KMS-11 (cell line): ENCODE data around the gene PLEKHM3.
A peak's percentile ranks its signal among the peaks of the same experiment; 100 is the strongest.

Experiments
- H2AFZ ChIP-seq: fragments of 200-600 bp; sonication (generic); 2 replicates; pipeline ENCODE4 v1.6.1; 2016; ENCODE audit warnings: antibody characterized with exemption, mixed run types, low read depth
- H3K27ac ChIP-seq: fragments of 200-600 bp; sonication (generic); 2 replicates; pipeline ENCODE4 v1.6.1; 2016; ENCODE audit warnings: mild to moderate bottlenecking, mixed run types
- H3K27me3 ChIP-seq: fragments of 200-600 bp; sonication (generic); 2 replicates; pipeline ENCODE4 v1.6.1; 2017; ENCODE audit warnings: mild to moderate bottlenecking, low read depth, mixed run types, moderate library complexity; ENCODE audit not compliant: insufficient read depth
- H3K36me3 ChIP-seq: fragments of 200-600 bp; sonication (generic); 2 replicates; pipeline ENCODE4 v1.6.1; 2017; ENCODE audit warnings: mild to moderate bottlenecking, mixed run types; ENCODE audit not compliant: insufficient read depth
- H3K4me1 ChIP-seq: fragments of 200-600 bp; sonication (generic); 2 replicates; pipeline ENCODE4 v1.6.1; 2016; ENCODE audit warnings: mild to moderate bottlenecking, low read depth, mixed run types; ENCODE audit not compliant: poor library complexity, severe bottlenecking
- H3K4me2 ChIP-seq: fragments of 200-600 bp; sonication (generic); 2 replicates; pipeline ENCODE4 v1.7.0; 2016; ENCODE audit warnings: mild to moderate bottlenecking, mixed run types
- H3K4me3 ChIP-seq: fragments of 200-600 bp; sonication (generic); IDR thresholded peaks from 2 replicates; pipeline ENCODE4 v1.6.1; 2017; ENCODE audit warnings: low read depth, low read length, mixed read lengths; ENCODE audit not compliant: insufficient read depth
- H3K79me2 ChIP-seq: fragments of 200-600 bp; sonication (generic); 2 replicates; pipeline ENCODE4 v1.6.1; 2016; ENCODE audit warnings: low read depth, mixed run types; ENCODE audit not compliant: insufficient read depth
- H3K9ac ChIP-seq: fragments of 200-600 bp; sonication (generic); 2 replicates; pipeline ENCODE4 v1.6.1; 2016; ENCODE audit warnings: mild to moderate bottlenecking, mixed run types
- H4K20me1 ChIP-seq: fragments of 200-600 bp; sonication (generic); 2 replicates; pipeline ENCODE4 v1.6.1; 2016; ENCODE audit warnings: mild to moderate bottlenecking, mixed run types; ENCODE audit not compliant: insufficient read depth
- CTCF ChIP-seq: fragments of 200-600 bp; sonication (generic); conservative IDR thresholded peaks from 2 replicates; pipeline ENCODE4 v1.6.1; 2017; ENCODE audit warnings: low read depth, mild to moderate bottlenecking, antibody characterized with exemption, low read length, moderate library complexity, mixed read lengths

The PLEKHM3 gene

GRCh38 chr2:207983641-207984042, 41.7 kb downstream of the PLEKHM3 start:
- H4K20me1 ChIP-seq = no peaks in the 10 kb centered on the region
- H3K9ac ChIP-seq = no peak overlapping the region
- TF ChIP-seq CTCF = no peak
- no peak overlapping the region for H3K27ac ChIP-seq
- H3K79me2 ChIP-seq = no peaks in the 10 kb centered on the region
- no peak overlapping the region for H3K4me2 ChIP-seq
- no peak overlapping the region for H3K4me3 ChIP-seq
- H3K27me3 ChIP-seq = no peaks in the 10 kb centered on the region
- H2AFZ ChIP-seq = no peak overlapping the region
- no peaks in the 10 kb centered on the region for H3K36me3 ChIP-seq
- H3K4me1 ChIP-seq = peaks cover 33% of the 10 kb centered on the region

- Histone ChIP-seq H3K9ac (no peak overlapping the region), H3K4me1 (peaks cover 22% of the 10 kb centered on the region), H2AFZ (no peak overlapping the region), H3K4me2 (no peak overlapping the region), H3K4me3 (no peak overlapping the region), H4K20me1 (no peaks in the 10 kb centered on the region), H3K36me3 (no peaks in the 10 kb centered on the region), H3K27ac (no peak overlapping the region), H3K79me2 (no peaks in the 10 kb centered on the region), H3K27me3 (no peaks in the 10 kb centered on the region)
- no peak for TF ChIP-seq CTCF
Measured at GRCh38 chr2:207978177-207978948, 47.0 kb downstream of the PLEKHM3 start.

GRCh38 chr2:207975921-207976320, 49.4 kb downstream of the PLEKHM3 start:
- Histone ChIP-seq H3K4me1 (peaks cover 44% of the 10 kb centered on the region), H2AFZ (no peak overlapping the region), H3K9ac (no peak overlapping the region), H3K79me2 (no peaks in the 10 kb centered on the region), H3K27ac (no peak overlapping the region), H3K4me3 (no peak overlapping the region), H4K20me1 (no peaks in the 10 kb centered on the region), H3K27me3 (no peaks in the 10 kb centered on the region), H3K36me3 (no peaks in the 10 kb centered on the region), H3K4me2 (no peak overlapping the region)
- no peak for TF ChIP-seq CTCF

- H3K4me3 ChIP-seq = peak overlapping the region; percentile 46
- H3K27me3 ChIP-seq = no peaks in the 10 kb centered on the region
- H2AFZ ChIP-seq = no peak overlapping the region
- no peaks in the 10 kb centered on the region for H3K36me3 ChIP-seq
- H3K79me2 ChIP-seq = no peaks in the 10 kb centered on the region
- H3K4me1 ChIP-seq = peaks cover 61% of the 10 kb centered on the region
- H4K20me1 ChIP-seq = no peaks in the 10 kb centered on the region
- H3K9ac ChIP-seq = no peak overlapping the region
- no peak for TF ChIP-seq CTCF
- peak overlapping the region; percentile 47; the same call in 1 of the 2 replicates for H3K27ac ChIP-seq
- H3K4me2 ChIP-seq = peak overlapping the region; percentile 62
Measured at GRCh38 chr2:207974216-207974605, 51.1 kb downstream of the PLEKHM3 start.
